Esophagus squamous epithelium (tissue), 4 donors: ENCODE data around the gene VMA21.

ENCODE experiments used
- CTCF ChIP-seq, 6 experiments: fragments of 450-650 bp in 4 of 6; fragments of 200-600 bp in 2 of 6; sonication (generic) in 2 of 6; IDR thresholded peaks; one replicate each; pipeline ENCODE4 v1.5.1; 2016 to 2019; ENCODE audit warnings: antibody characterized with exemption in 6 of 6, mild to moderate bottlenecking in 4 of 6, moderate library complexity in 4 of 6
- POLR2A ChIP-seq, 4 donors: fragments of 450-650 bp; IDR thresholded peaks; one replicate each; pipeline ENCODE4 v1.6.1; 2017; ENCODE audit warnings: antibody characterized with exemption in 4 of 4, mild to moderate bottlenecking in 4 of 4, moderate library complexity in 3 of 4

- no peak for TF ChIP-seq CTCF (IDR thresholded peaks at IDR 0.05)
- TF ChIP-seq POLR2A (IDR thresholded peaks at IDR 0.05): no peak
Measured at GRCh38 chrX:151384807-151385206, 12.2 kb upstream of the VMA21 start.
